GM19035 (cell line): ENCODE data around the gene CGRRF1.

Experiments used
- ATAC-seq: cut with Tn5 transposase; IDR thresholded peaks from one replicate; pipeline ENCODE4 v1.9.1; 2021; ENCODE audit not compliant: unreplicated experiment

The CGRRF1 gene

GRCh38 chr14:54509546-54510501, at the start of gene CGRRF1:
Gene CGRRF1, plus strand, starts transcription at chr14:54509906. Its CDS starts 54 bp downstream, at chr14:54509960.
- ATAC-seq, result peak; percentile 93

GRCh38 chr14:54462048-54462447, 47.7 kb upstream of the CGRRF1 start:
- no peak for ATAC-seq

- ATAC-seq, result no peak
Observed at GRCh38 chr14:54465654-54466053, 44.1 kb upstream of the CGRRF1 start.

- no peak for ATAC-seq
Observed at GRCh38 chr14:54467280-54467679, 42.4 kb upstream of the CGRRF1 start.

GRCh38 chr14:54470701-54471100, 39.0 kb upstream of the CGRRF1 start:
- ATAC-seq, result no peak

- ATAC-seq, result no peak
Observed at GRCh38 chr14:54471641-54472040, 38.1 kb upstream of the CGRRF1 start.

GRCh38 chr14:54472315-54472714, 37.4 kb upstream of the CGRRF1 start:
- no peak for ATAC-seq

- no peak for ATAC-seq
Observed at GRCh38 chr14:54474232-54474793, 35.4 kb upstream of the CGRRF1 start.

GRCh38 chr14:54475187-54475899, 34.4 kb upstream of the CGRRF1 start:
- ATAC-seq, result no peak

- ATAC-seq, result no peak
Observed at GRCh38 chr14:54475911-54476310, 33.8 kb upstream of the CGRRF1 start.

- no peak for ATAC-seq
Observed at GRCh38 chr14:54478636-54479215, 31.0 kb upstream of the CGRRF1 start.

GRCh38 chr14:54480830-54481562, 28.7 kb upstream of the CGRRF1 start:
- no peak for ATAC-seq

GRCh38 chr14:54481695-54482094, 28.0 kb upstream of the CGRRF1 start:
- ATAC-seq, result no peak

GRCh38 chr14:54483073-54483745, 26.5 kb upstream of the CGRRF1 start:
- no peak for ATAC-seq

GRCh38 chr14:54483846-54484245, 25.9 kb upstream of the CGRRF1 start:
- no peak for ATAC-seq

GRCh38 chr14:54486685-54487084, 23.0 kb upstream of the CGRRF1 start:
- ATAC-seq, result no peak

GRCh38 chr14:54487771-54488170, 21.9 kb upstream of the CGRRF1 start:
- no peak for ATAC-seq

- ATAC-seq, result no peak
Observed at GRCh38 chr14:54488318-54488645, 21.4 kb upstream of the CGRRF1 start.

GRCh38 chr14:54488646-54489317, 20.9 kb upstream of the CGRRF1 start, which contains the start of gene GMFB:
Gene GMFB, minus strand, starts transcription at chr14:54488980. Its CDS starts 53 bp downstream, at chr14:54488927.
- ATAC-seq, result peak; percentile 93

GRCh38 chr14:54489318-54489683, 20.4 kb upstream of the CGRRF1 start:
- ATAC-seq, result no peak
